T-helper 17 cell (primary cell): ENCODE measurements around the gene DOCK4. TPM values are rescaled to one million over a fixed set of nuclear protein-coding genes. Genes with fewer than 3 reads are reported as not detected.

Experiments
- ATAC-seq: fragments of 150-1000 bp; cut with Tn5 transposase; 2 replicates; pipeline ENCODE4 v1.10.0; 2021; ENCODE audit warnings: mild to moderate bottlenecking, moderate library complexity
- DNase-seq, 3 donors: peaks; one replicate each; pipeline versions ENCODE4 v3.0.0 to v3.0.0-alpha.2; 2020 to 2021
- H3K9me3 ChIP-seq: one replicate; pipeline ENCODE4 v1.7.0; 2013; ENCODE audit warnings: low read length, mild to moderate bottlenecking; ENCODE audit not compliant: control insufficient read depth, poor library complexity, severe bottlenecking
- H3K27ac Mint-ChIP-seq: one replicate; pipeline ENCODE4 v1.8.0; 2022; ENCODE audit warnings: mild to moderate bottlenecking, moderate library complexity, mixed read lengths
- H3K27me3 Mint-ChIP-seq: one replicate; pipeline ENCODE4 v1.8.0; 2022; ENCODE audit warnings: mixed read lengths
- H3K36me3 Mint-ChIP-seq: one replicate; pipeline ENCODE4 v1.8.0; 2022; ENCODE audit warnings: low read depth, mixed read lengths
- H3K4me1 Mint-ChIP-seq: one replicate; pipeline ENCODE4 v1.8.0; 2022; ENCODE audit warnings: mild to moderate bottlenecking, mixed read lengths
- H3K4me3 Mint-ChIP-seq: one replicate; pipeline ENCODE4 v1.8.0; 2022; ENCODE audit warnings: mild to moderate bottlenecking, moderate library complexity, mixed read lengths
- total RNA-seq, 4 donors: library from RNA in 2 of 4; stranded (reverse) in 2 of 4; gene quantifications; one replicate each; pipeline ENCODE4 v1.2.3 and lab custom pipeline; 2022 to 2026

The DOCK4 gene
- total RNA-seq, 2 donors from 2014 or later: 0.18 to 0.57 TPM

GRCh38 chr7:112207765-112208164 is 1.6 kb upstream of the DOCK4 start:
- ATAC-seq (no peak), DNase-seq (no peak)
- Mint-ChIP-seq H3K27ac (peak overlapping the region; percentile 96), H3K27me3 (peaks cover 21% of the 10 kb centered on the region), H3K36me3 (peaks cover 6% of the 10 kb centered on the region), H3K4me3 (peak overlapping the region; percentile 96), H3K4me1 (peaks cover 41% of the 10 kb centered on the region)
- H3K9me3 ChIP-seq: no peaks in the 10 kb centered on the region

GRCh38 chr7:112206991-112207592 is 893 bp upstream of the DOCK4 start:
- peak overlapping the region; percentile 96 for H3K27ac Mint-ChIP-seq
- peaks cover 38% of the 10 kb centered on the region for H3K4me1 Mint-ChIP-seq
- DNase-seq: no peak
- peak overlapping the region; percentile 96 for H3K4me3 Mint-ChIP-seq
- peaks cover 6% of the 10 kb centered on the region for H3K36me3 Mint-ChIP-seq
- H3K27me3 Mint-ChIP-seq: peaks cover 23% of the 10 kb centered on the region
- no peaks in the 10 kb centered on the region for H3K9me3 ChIP-seq
- ATAC-seq: no peak

GRCh38 chr7:112205343-112206237 is 609 bp downstream of the DOCK4 start:
- H3K27me3 Mint-ChIP-seq: peaks cover 36% of the 10 kb centered on the region

GRCh38 chr7:112204499-112205342 is 1.5 kb downstream of the DOCK4 start:
- peaks cover 41% of the 10 kb centered on the region for H3K27me3 Mint-ChIP-seq
- H3K36me3 Mint-ChIP-seq: peaks cover 6% of the 10 kb centered on the region
- DNase-seq (no peak), ATAC-seq (no peak)
- peak overlapping the region; percentile 96 for H3K4me3 Mint-ChIP-seq
- peaks cover 30% of the 10 kb centered on the region for H3K4me1 Mint-ChIP-seq
- no peaks in the 10 kb centered on the region for H3K9me3 ChIP-seq
- peak overlapping the region; percentile 8 for H3K27ac Mint-ChIP-seq

More at GRCh38 chr7:112205343-112206237, 609 bp downstream of the DOCK4 start:
- peaks cover 30% of the 10 kb centered on the region for H3K4me1 Mint-ChIP-seq
- peak overlapping the region; percentile 96 for H3K4me3 Mint-ChIP-seq
- H3K9me3 ChIP-seq: no peaks in the 10 kb centered on the region
- peak; percentile 26 to 27 (median 26) for DNase-seq
- ATAC-seq: peak; percentile 17
- H3K36me3 Mint-ChIP-seq: peaks cover 6% of the 10 kb centered on the region
- peak overlapping the region; percentile 8 for H3K27ac Mint-ChIP-seq

- H3K27me3 Mint-ChIP-seq: peaks cover 55% of the 10 kb centered on the region
- H3K4me1 Mint-ChIP-seq: peaks cover 30% of the 10 kb centered on the region
- H3K9me3 ChIP-seq: no peaks in the 10 kb centered on the region
- H3K4me3 Mint-ChIP-seq: no peak overlapping the region
- ATAC-seq (no peak), DNase-seq (no peak)
- no peak overlapping the region for H3K27ac Mint-ChIP-seq
- peaks cover 6% of the 10 kb centered on the region for H3K36me3 Mint-ChIP-seq
Measured at GRCh38 chr7:112203365-112203739, 2.8 kb downstream of the DOCK4 start.

- H3K9me3 ChIP-seq: no peaks in the 10 kb centered on the region
- Mint-ChIP-seq H3K27me3 (peaks cover 60% of the 10 kb centered on the region), H3K4me1 (peaks cover 31% of the 10 kb centered on the region), H3K27ac (no peak overlapping the region), H3K4me3 (no peak overlapping the region), H3K36me3 (peaks cover 6% of the 10 kb centered on the region)
- ATAC-seq (no peak), DNase-seq (no peak)
Measured at GRCh38 chr7:112202816-112203215, 3.4 kb downstream of the DOCK4 start.

GRCh38 chr7:112201839-112202238 is 4.4 kb downstream of the DOCK4 start:
- H3K27me3 Mint-ChIP-seq: peaks cover 70% of the 10 kb centered on the region

GRCh38 chr7:112201411-112201810 is 4.8 kb downstream of the DOCK4 start:
- H3K27me3 Mint-ChIP-seq: peaks cover 73% of the 10 kb centered on the region
- peaks cover 3% of the 10 kb centered on the region for H3K36me3 Mint-ChIP-seq
- H3K9me3 ChIP-seq: no peaks in the 10 kb centered on the region
- no peak for DNase-seq
- no peak overlapping the region for H3K4me3 Mint-ChIP-seq
- H3K27ac Mint-ChIP-seq: no peak overlapping the region
- H3K4me1 Mint-ChIP-seq: peaks cover 23% of the 10 kb centered on the region
- no peak for ATAC-seq

More at GRCh38 chr7:112201839-112202238, 4.4 kb downstream of the DOCK4 start:
- Mint-ChIP-seq H3K27ac (no peak overlapping the region), H3K36me3 (peaks cover 6% of the 10 kb centered on the region), H3K4me1 (peaks cover 27% of the 10 kb centered on the region), H3K4me3 (no peak overlapping the region)
- no peaks in the 10 kb centered on the region for H3K9me3 ChIP-seq
- DNase-seq (no peak), ATAC-seq (no peak)

GRCh38 chr7:112199672-112200071 is 6.5 kb downstream of the DOCK4 start:
- peaks cover 2% of the 10 kb centered on the region for H3K36me3 Mint-ChIP-seq
- no peaks in the 10 kb centered on the region for H3K9me3 ChIP-seq
- no peak for ATAC-seq

GRCh38 chr7:112199035-112199655 is 7.1 kb downstream of the DOCK4 start:
- Mint-ChIP-seq H3K36me3 (peaks cover 2% of the 10 kb centered on the region), H3K4me3 (no peak overlapping the region), H3K4me1 (peaks cover 8% of the 10 kb centered on the region), H3K27me3 (peaks cover 75% of the 10 kb centered on the region), H3K27ac (no peak overlapping the region)
- no peaks in the 10 kb centered on the region for H3K9me3 ChIP-seq
- DNase-seq: no peak
- ATAC-seq: no peak

More at GRCh38 chr7:112199672-112200071, 6.5 kb downstream of the DOCK4 start:
- H3K27me3 Mint-ChIP-seq: peaks cover 79% of the 10 kb centered on the region
- no peak overlapping the region for H3K27ac Mint-ChIP-seq
- no peak overlapping the region for H3K4me3 Mint-ChIP-seq
- DNase-seq: no peak
- peaks cover 14% of the 10 kb centered on the region for H3K4me1 Mint-ChIP-seq

- Mint-ChIP-seq H3K4me3 (no peak overlapping the region), H3K27me3 (peaks cover 76% of the 10 kb centered on the region), H3K36me3 (peaks cover 2% of the 10 kb centered on the region), H3K4me1 (peaks cover 2% of the 10 kb centered on the region), H3K27ac (no peak overlapping the region)
- DNase-seq (no peak), ATAC-seq (no peak)
- no peaks in the 10 kb centered on the region for H3K9me3 ChIP-seq
Measured at GRCh38 chr7:112197322-112197721, 8.9 kb downstream of the DOCK4 start.

- no peak overlapping the region for H3K27ac Mint-ChIP-seq
- no peak overlapping the region for H3K4me3 Mint-ChIP-seq
- DNase-seq (no peak), ATAC-seq (no peak)
- peaks cover 2% of the 10 kb centered on the region for H3K4me1 Mint-ChIP-seq
- H3K9me3 ChIP-seq: no peaks in the 10 kb centered on the region
- peaks cover 2% of the 10 kb centered on the region for H3K36me3 Mint-ChIP-seq
- peaks cover 68% of the 10 kb centered on the region for H3K27me3 Mint-ChIP-seq
Measured at GRCh38 chr7:112195717-112196116, 10.5 kb downstream of the DOCK4 start.
